Renal cortex interstitium (tissue), 11 donors: ENCODE measurements around the gene ZNF581. TPM values are rescaled to one million over a fixed set of nuclear protein-coding genes. Genes with fewer than 3 reads are reported as not detected.

Source experiments
- DNase-seq, 11 donors: peaks; one replicate each; pipeline ENCODE4 v3.0.0-alpha.2; 2013; ENCODE audit warnings: low read depth in 9 of 11, low spot score in 4 of 11; ENCODE audit errors: extremely low read depth in 1 of 11
- polyA plus RNA-seq, 3 donors: library from polyadenylated mRNA; unstranded; fragments of 120-200 nt; gene quantifications; one replicate each; pipeline ENCODE4 v1.2.1, GENCODE V29; 2013; ENCODE audit not compliant: insufficient read length in 3 of 3

The ZNF581 gene
- polyA plus RNA-seq, 3 donors: 22.5 to 30.9 (median 30.2) TPM

DNA sequence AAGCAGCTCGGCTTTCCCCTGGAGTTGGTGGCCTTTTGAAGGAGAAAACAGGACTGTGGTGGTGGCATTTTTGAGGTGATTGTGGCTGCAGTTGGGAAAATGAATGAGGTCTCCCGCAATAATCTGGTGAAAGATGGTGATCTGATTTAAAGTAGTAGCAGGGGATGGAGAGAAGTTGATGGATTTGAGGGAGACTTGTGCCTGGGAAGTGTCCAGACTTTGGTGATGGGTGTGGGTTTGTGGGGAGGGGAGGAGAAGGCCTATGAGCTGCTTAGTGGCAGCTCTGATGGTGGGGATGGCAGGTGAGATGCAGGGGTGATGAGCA is 27.6 kb downstream of the ZNF581 start:
- DNase-seq: no peak

DNA sequence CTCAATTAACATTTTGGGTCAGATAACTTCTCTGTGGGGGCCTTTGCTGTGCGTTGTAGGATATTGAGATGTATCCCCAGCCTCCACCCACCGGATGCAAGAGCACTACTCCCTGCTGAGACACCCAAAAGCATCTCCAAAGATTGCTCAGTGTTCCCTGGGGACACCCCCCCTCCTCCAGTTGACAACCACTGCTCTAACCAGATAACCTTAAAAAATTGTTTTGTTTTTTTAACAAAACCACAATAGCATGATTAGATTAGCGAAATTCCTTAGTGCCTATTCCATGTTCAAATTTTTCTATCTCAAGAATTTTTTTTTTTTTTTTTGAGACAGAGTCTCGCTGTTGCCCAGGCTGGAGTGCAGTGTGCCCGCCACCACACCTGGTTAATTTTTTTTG is 29.0 kb downstream of the ZNF581 start:
- no peak for DNase-seq

DNA sequence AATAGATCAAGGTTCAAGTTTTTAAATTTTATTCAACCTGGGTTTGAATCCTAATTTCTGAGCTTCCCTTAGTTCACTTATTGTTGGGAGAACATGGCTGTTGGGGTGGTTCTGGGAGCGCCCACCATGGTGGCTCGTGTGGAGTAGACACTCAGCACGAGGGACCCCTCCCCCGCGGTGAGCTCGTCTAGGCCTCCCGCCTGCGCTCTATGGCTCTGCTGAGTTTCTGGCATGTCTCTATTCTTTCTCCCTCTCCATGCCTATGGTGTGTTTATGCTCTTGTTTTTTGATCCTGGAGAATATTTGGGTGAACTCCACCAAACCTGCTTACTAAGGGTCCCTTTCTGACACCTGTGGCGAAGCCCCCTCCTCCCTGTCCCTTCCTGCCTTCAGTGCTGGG is 30.0 kb downstream of the ZNF581 start:
- no peak for DNase-seq

DNA sequence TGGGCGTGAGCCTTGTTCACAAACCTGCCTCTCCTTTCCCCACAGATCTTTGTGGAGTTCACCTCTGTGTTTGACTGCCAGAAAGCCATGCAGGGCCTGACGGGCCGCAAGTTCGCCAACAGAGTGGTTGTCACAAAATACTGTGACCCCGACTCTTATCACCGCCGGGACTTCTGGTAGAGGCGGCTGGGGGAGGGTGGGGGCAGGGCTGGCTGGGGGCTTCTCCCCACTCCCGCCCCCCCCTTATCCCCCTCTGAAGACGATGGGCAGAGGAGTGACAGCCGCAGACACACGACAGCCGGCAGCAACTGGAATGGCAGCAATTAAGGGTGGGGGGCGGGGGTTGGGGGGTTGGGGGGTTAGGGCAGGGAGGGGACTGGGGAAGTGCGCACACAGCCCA is 30.4 kb downstream of the ZNF581 start:
- DNase-seq: no peak

DNA sequence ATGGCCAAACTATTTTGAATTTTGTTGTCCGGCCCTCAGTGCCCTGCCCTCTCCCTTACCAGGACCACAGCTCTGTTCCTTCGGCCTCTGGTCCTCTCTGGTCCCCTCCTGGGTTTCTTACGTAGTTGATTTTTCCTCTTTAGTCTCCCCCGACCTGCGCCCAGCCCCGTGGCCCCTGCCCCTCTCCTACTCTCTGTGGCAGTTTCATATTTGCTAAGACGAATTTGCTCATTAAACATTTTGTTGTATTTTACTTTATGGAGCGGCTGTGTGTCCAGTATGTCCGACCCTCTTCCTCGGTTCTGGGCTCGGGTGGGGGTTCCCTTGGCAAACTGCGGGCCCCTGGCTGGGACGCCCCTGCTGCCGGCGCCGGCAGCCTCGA is 31.0 kb downstream of the ZNF581 start:
- DNase-seq: no peak

DNA sequence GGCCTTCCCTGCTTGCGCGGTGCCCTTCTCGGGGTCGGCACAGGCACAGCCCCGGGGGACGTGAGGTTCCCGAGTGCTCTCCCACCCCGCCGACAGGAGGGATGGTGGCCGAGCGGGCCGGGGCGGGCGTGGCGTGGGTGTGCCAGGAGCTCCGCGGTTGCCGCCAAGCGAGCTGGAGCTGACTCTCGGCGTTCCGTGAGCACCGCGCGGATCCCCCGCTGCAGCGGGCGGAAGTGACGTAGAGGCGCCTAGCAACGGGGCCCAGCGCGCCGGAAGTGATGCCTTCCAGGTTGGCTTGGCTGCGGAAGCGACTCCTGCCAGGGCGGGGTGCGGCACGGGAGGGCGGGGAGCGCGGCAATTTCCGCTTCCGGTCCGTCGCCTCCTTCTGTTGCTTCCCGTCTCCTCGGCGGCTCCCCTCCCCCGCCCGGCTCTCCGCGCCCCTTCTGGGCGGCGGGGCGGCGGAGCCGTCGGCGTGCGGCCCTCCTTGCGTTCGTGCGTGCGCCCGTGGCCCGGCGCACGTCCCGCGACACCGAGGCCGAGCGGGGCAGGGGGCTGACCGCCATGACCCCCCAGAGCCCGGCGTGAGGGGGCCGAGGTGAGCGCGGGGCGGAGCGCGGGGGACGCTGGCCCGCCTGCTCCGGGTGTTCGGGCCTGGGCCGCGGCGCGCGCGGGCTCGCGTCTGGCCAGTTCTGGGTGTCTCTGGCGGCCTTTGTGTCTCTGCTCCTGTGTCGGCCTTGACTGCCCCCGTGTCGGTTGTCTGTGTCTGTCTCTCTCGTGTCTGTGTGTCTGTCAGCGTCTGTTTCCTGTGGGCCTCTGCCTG is 31.6 kb downstream of the ZNF581 start, which contains the start of gene EPN1:
Gene EPN1 (plus strand): TSS at position 386 of the 820 bp plus-strand sequence. CDS start 3,402 bp downstream, outside the sequence.
- peak; percentile 82 to 95 (median 92) for DNase-seq

DNA sequence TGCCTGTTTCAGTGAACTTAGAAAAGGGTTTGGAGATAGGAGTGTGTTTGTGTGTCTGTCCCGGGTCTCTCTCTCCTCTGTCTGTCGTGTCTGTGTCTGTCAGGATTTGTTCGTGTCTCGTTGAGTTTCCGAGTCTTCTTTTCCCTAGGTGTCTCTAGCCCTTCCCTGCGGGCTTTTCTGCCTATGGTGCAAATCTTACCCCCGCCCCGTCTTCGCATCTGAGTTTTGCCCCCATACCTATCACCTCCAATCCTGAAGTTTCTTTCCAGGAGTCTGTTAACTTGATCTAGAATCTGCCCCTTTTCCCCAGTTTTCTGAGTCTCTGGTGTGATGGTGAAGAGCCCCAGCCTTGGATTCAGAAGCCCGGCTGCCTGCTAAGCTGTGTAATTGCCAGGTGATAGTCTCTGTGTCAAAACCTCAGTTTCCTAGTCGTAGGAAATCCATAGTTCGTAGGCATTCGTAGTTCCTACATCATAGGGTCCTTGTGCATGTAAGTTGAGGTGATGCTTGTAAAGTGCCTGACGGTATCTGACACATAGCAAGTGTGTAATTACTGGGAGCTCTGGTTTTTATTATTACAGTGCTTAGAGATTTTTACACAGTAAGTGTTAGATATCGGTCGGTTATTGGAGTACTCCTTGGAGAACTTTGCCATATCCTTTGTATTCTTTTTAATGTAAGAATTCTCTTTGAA is 32.4 kb downstream of the ZNF581 start:
- no peak for DNase-seq

DNA sequence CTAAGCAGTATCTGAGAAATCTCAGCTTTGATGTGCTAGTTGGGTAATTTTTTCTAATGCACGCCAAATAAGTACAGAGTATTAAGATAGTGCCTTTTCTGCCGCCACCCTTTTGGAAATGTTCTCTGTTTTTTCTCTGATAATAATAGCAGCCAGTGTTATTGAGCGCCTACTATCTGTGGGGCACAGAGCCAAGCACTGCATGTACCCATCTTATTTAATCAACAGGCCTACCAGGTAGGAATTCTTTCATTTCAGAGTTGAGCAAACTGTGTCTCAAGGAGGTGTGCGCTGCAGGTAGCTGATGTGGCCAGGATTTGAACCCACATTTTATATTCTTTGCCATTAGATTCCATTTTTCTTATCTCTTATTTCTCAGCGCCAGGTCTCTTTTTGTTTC is 32.9 kb downstream of the ZNF581 start:
- no peak for DNase-seq

DNA sequence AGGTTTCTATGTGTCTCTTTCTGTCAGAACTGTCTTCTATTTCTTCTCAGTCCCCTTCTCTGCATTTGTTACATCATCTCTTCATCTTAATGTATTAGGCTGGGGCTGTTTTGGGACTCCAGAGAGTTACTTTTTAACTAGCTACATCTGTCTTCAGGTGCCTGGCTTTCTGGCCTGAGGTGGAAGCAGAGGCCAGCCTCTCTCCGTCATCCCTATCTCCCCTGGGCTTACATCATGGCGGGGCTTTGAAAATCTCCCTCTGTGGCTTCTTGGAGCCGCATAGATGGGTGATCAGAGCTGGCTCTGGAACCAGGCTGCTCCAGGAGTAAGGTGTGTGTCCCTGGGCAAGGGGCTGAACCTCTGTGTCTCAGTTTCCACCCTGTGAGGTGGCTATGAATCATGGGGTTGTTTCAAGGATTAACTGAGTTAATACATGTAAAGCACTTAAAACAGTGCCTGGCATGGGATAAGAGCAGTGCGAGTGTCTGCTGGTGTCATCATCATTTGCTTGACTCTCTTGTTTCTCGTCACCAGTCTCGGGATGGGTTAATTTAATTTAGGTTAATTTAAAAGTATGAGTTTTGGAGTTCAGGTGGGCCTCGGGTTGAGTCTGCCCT is 33.5 kb downstream of the ZNF581 start:
- DNase-seq: no peak

DNA sequence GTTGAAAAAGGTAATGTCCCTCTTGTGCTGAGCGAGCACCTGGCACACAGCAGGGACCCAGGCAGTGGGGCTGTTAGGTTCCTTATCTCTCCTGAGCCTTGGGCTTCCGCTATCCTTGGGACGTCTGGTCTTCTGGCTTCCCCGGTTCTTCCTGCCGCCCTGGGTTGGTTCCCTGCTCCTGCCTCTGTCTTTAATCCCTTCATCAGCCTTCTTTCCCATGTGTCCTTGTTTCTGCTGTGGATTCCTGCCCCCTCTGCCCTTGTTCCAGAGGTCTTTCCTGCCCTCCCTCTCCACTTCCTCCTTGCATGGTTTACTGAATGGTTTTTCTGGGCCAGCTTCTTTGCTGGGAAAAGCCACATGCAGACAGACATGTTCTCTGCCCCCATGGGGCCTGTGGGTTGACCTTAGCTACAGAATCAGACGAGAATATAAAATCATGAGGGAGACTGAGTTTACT is 34.2 kb downstream of the ZNF581 start:
- DNase-seq: no peak

DNA sequence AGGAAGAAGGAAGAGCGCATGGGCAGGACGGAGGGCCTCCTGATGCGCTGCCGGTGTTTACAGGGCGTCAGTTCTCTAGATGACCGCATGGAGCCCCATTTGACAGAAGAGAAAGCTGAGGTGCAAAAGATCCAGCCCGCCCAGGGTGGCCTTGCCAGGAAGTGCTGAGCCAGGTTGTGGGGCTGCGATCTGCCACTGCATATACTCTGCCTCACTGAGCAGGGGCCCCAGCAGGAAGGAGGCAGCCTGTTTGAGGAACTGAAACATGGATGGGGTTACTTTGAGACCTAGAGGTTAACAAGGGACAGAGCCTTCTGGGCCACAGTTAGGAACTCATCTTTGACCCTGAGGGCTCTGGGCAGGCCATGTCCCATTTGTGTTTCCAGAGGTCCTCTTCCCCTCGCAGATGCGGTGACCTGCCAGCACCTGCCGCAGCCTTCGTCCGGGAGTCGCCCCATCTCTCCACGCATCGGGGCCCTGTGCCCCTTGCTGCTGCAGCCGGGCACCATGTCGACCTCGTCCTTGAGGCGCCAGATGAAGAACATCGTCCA is 34.7 kb downstream of the ZNF581 start:
- no peak for DNase-seq

DNA sequence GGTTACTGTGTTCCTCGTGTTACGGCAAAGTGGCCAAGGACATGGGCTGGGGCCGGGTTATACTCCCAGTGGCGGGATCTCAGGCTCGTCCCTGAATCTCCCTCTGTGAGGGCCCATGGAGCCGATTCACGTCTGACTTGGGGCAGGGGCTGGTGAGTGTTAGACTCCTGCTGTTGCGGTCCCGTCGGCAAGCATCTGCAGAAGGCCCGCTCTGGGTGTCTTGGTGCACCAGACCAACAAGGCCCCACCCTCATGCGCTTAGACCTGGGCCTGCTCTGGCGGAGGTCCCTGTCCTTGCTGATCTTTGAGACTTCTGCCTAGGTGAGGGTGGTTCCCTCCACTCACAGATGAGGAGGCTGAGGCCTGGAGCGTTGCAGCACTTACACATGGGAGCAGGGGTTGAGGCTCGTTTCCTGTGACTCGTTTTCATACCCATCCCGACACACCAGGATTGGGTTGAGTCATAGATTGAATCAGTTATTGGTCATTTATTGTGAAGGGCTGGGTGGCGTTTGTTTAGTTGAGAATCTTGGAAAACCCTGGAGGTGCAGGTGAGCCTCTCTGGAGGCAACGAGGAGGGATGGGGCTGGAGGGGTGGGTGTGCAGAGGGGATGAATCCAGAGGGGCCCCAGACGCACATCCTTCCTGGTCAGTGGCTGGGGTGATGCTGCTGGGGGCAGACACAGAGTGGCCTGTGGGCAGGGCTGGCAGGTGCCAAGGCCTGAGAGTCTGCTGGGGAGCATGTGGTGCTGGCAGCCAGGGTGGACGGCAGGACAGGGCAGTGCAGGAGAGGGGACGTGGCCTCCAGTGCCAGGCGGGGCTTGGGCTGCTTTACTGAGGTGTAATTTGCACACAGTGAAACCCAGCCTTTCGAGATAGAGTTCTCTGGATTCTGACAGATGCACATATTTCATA is 36.2 kb downstream of the ZNF581 start:
- DNase-seq: no peak

DNA sequence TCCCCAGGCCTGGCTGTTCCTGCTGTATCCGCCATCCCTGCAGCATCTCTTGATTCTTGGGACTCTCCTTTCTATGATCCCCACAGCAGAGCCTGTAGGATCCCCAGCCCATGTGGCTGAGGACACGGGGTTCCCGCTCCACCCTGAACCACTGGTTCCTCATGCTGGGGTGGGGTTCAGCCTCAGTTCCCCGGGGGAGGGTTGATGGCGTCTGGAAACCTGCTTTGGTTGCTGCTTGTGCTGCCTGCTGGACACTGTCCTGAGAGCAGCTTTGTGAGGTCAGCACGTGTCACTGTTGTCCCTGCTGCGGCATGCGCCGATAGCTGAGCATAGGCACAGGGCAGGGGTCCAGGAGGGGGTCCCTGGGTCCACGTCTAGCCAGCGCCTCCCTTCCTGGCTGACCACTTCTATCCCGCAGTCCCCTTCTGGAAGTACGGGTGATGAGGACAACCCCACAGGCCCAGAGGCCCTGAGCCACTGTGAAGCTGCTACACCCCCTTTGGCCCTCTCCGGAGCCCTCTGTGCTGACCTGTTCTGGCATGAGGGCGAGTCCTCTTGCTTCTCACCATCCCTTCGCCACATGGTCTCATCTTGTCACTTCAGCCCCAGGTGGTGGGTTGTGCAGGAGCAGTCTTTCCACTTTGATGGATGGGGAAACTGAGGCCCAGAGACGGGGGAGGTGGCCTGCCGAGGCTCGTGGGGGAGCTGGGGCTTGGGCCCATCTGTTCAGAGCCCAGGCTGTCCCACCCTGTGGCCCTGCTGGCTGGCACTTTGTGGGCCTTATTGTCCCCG is 37.1 kb downstream of the ZNF581 start:
- DNase-seq: no peak

DNA sequence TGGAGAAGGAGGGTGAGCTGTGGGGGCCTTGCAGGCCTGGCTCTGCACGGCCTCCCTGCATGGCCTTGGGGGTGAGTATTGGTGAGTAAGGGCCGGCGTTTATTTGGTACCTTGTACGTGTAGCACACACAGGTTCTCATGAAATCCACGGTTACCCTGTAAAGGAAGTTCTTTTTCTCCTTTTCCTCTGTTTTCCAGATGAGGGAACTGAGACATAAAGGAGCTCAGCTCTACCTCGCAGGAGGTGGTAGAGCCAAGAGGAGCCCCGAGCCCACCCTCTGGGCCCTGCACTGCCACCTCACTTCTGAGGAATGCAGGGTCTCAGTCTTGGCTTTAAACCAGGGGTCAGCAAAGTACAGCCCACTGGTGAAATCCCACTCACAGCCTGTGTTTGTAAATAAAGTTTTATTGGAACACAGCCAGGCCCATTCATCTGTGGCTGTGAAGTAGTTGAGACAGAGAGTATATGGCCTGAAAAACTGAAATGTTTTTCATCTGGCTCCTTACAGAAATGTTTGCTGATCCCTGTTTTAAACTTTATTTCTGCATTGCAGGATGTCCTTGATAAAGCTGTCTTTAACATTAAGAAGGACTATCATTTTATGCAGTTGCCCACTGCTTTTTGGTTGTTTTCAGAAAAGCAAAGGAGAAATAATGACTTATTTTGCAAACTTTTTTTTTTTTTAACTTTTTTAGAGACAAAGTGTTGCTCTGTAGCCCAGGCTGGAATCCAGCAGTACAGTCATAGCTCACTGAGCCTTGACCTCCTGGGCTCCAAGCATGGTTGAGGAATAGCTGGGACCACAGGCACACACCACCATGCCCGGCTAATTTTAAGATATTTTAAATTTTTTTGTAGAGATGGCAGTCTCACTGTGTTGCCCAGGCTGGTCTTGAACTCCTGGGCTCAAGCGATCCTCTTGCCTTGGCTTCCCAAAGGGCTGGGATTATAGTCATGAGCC is 38.0 kb downstream of the ZNF581 start:
- DNase-seq: no peak

DNA sequence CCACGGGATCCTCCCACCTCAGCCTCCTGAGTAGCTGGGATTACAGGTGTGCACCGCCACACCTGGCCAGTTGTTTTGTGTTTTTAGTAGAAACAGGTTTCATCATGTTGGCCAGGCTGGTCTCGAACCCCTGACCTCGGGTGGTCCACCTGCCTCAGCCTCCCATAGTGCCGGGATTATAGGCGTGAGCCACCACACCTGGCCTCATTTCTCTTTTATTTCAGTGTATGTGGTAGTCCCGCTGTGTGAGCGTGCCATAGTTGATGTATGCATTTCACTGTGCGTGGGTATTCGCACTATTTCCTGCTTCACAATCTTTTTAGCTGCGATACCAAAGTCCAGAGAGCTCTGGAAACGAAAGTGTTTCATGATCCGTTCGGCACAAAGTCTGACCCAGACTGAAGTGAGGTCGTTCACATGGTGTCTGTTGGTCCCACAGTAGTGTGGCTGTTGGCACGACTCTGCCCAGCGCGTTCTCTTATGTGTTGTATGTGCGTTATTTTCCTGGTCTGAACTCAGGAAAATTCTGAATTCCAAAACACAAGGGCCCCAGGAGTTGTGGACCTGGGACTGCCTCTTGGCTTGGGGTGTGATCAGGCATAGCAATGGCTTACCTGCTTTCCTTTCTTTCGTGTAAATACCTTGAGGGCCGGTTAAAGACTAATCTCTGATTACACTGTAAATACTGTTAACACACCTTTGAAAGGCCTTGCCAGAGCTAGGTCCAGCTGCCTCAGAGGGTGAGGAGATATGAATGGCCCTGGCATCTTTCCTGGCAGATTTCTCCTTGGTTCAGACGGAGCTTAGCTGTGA is 40.2 kb downstream of the ZNF581 start:
- peak in 4 of 11 donors; percentile 16 to 73 (median 42) for DNase-seq
